Ectodermal cell (in vitro differentiated cells): ENCODE measurements around the gene CIZ1.
A peak's percentile ranks its signal among the peaks of the same experiment; 100 is the strongest.

Experiments
- H3K27ac ChIP-seq: 2 replicates; pipeline ENCODE4 v1.7.0; 2013; ENCODE audit warnings: mild to moderate bottlenecking, low read depth, low read length; ENCODE audit not compliant: insufficient read depth, poor library complexity, severe bottlenecking
- H3K27me3 ChIP-seq: 2 replicates; pipeline ENCODE4 v1.7.0; 2013; ENCODE audit warnings: mild to moderate bottlenecking, low read length; ENCODE audit not compliant: insufficient read depth, control insufficient read depth, poor library complexity, severe bottlenecking
- H3K36me3 ChIP-seq: one replicate; pipeline ENCODE4 v1.7.0; 2013; ENCODE audit warnings: low read length; ENCODE audit not compliant: control insufficient read depth, insufficient read depth
- H3K4me1 ChIP-seq: one replicate; pipeline ENCODE4 v1.7.0; 2013; ENCODE audit warnings: low read length; ENCODE audit not compliant: control insufficient read depth, insufficient read depth
- H3K4me3 ChIP-seq: 2 replicates; pipeline ENCODE4 v1.7.0; 2013; ENCODE audit warnings: low read depth, low read length, control low read depth; ENCODE audit not compliant: insufficient read depth
- H3K9me3 ChIP-seq: 2 replicates; pipeline ENCODE4 v1.7.0; 2013; ENCODE audit warnings: mild to moderate bottlenecking, low read length, moderate library complexity; ENCODE audit not compliant: control insufficient read depth
- WGBS, 2 experiments: methylation state at CpG; one replicate each; pipeline ENCODE4 v1.1.7; 2013; ENCODE audit warnings: missing lambda C conversion rate in 2 of 2; 5-methylcytosine and 5-hydroxymethylcytosine counted together

The CIZ1 gene

DNA sequence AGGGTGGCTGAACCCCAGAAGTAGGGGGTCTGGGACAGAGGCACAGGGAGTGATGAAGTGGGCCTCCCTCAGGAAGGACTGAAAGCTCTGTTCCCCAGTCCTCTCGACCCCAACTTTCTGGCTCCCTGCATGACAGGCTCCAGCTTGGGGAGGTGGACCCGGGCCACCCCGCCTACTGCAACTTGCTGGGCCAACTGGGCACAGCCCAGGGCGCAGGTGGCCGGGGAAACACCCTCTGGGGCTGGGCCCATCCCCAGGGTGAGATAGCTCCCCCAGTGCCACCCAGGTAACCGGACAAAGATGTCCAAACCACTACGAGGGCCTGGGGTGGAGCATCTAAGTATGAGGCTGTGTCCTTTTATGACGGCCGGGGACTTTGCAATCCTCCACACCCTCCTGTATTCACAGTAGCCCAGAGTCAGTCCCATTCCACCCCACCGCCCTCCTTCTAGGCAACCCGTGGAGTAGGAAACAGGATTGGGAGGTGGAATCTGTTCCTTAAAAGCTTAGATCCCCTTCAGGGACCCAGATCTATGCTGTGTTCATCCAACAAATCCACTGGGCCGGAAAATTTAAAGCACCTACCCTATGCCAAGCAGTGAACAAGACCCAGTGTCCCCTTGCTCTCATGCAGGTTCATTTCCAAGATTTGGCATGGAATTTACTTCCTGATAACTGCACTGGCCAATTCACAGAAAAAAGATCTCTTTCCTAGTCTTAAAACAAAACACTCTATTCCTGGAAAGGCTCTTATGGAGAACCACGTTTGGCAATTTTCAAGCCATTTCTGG lies 31.7 kb upstream of the CIZ1 start:
- Histone ChIP-seq H3K9me3 (no peaks in the 10 kb centered on the region), H3K27me3 (no peaks in the 10 kb centered on the region), H3K4me1 (peaks cover 5% of the 10 kb centered on the region), H3K27ac (no peak overlapping the region), H3K4me3 (no peak overlapping the region), H3K36me3 (peaks cover 10% of the 10 kb centered on the region)
- WGBS, 2 experiments, result 94 to 95% methylated on average over 13 of the region's 13 CpGs

DNA sequence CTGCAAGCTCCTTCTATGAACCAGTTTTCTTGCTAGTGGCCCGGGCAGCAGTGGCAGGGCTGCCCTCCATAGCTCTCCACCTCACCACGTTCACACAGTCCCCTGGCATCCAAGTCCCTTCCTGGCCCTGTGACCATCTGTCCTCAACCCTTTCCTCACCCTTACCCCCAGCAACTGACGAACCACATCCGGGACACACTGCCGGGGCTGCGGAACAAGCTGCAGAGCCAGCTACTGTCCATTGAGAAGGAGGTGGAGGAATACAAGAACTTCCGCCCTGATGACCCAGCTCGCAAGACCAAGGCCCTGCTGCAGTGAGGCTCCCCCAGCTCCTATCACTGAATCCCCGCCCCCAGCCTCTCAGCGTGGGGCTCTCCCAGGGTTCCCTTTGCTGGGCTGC lies 30.7 kb upstream of the CIZ1 start:
- Histone ChIP-seq H3K27ac (no peak overlapping the region), H3K36me3 (peaks cover 10% of the 10 kb centered on the region), H3K27me3 (no peaks in the 10 kb centered on the region), H3K4me3 (no peak overlapping the region), H3K4me1 (peaks cover 9% of the 10 kb centered on the region), H3K9me3 (no peaks in the 10 kb centered on the region)
- WGBS, 2 experiments, result 93 to 94% methylated on average over 10 of the region's 10 CpGs

DNA sequence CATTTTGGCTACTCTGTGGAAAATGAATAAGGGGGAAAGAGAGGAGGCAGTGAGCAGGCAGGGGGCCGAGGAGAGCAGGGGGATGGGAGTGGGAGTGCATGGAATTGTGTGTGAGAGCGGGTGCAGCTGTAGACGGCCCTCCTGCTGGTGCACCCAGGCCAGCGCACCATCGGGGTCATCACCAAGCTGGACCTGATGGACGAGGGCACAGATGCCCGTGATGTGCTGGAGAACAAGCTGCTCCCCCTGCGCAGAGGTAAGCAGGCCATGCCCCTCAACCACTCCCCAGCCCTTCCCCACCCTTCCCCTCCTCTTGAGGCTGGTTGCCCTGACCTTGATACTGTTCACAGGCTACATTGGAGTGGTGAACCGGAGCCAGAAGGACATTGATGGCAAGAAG lies 28.5 kb upstream of the CIZ1 start:
- Histone ChIP-seq H3K4me3 (no peak overlapping the region), H3K4me1 (peaks cover 9% of the 10 kb centered on the region), H3K9me3 (no peaks in the 10 kb centered on the region), H3K27ac (no peak overlapping the region), H3K36me3 (peaks cover 10% of the 10 kb centered on the region), H3K27me3 (no peaks in the 10 kb centered on the region)
- 95 to 97% methylated on average over 9 of the region's 9 CpGs for WGBS, 2 experiments

DNA sequence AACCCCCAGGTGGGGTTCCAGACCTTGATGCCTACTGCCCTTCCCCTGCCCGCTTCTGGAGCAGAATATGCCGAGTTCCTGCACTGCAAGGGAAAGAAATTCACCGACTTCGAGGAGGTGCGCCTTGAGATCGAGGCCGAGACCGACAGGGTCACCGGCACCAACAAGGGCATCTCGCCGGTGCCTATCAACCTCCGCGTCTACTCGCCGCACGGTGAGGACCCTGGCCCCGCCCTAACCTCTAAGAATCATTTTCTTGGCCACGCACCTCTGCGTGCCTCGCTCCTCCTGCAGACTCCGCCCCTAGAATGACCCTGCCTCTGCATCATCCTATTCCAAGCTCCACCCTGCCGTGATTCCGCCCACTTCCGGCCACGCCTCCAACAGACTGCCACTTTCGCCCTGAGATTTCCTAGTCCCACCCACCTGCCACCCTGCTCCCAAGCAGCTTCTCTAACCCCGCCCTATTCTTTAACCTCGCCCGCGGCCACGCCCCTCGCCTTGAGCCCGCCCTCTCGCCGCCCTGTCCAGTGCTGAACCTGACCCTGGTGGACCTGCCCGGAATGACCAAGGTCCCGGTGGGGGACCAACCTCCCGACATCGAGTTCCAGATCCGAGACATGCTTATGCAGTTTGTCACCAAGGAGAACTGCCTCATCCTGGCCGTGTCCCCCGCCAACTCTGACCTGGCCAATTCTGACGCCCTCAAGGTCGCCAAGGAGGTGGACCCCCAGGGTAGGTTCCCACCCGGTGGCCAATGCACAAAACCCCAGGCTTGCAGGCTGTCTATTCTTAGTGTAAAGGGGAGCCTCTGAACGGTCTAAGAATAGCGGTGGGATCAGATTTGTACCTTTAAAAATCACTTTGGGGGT lies 27.4 kb upstream of the CIZ1 start:
- Histone ChIP-seq H3K27ac (no peak overlapping the region), H3K9me3 (no peaks in the 10 kb centered on the region), H3K27me3 (no peaks in the 10 kb centered on the region), H3K4me3 (peak overlapping the region; percentile 25), H3K4me1 (peaks cover 9% of the 10 kb centered on the region), H3K36me3 (peaks cover 10% of the 10 kb centered on the region)
- 45 to 46% methylated on average over 47 of the region's 47 CpGs for WGBS, 2 experiments

DNA sequence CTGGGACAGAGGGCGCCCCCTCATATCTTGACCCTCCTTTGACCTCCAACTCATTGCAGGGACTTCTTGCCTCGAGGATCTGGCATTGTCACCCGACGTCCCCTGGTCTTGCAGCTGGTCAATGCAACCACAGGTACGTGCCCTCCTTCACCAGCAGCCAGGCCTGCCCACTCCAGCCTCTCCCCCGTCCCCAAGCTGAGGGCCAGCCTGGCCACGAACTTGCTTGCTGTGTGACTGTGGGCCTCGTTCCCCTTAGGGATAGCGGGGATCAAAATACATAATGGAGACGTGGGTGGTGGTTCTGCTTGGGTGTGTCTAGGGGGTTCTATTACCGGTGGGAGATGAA lies 26.8 kb upstream of the CIZ1 start:
- 83 to 89% methylated on average over 11 of the region's 11 CpGs for WGBS, 2 experiments
- peak overlapping the region; percentile 25 for H3K4me3 ChIP-seq
- H3K27me3 ChIP-seq, result no peaks in the 10 kb centered on the region

DNA sequence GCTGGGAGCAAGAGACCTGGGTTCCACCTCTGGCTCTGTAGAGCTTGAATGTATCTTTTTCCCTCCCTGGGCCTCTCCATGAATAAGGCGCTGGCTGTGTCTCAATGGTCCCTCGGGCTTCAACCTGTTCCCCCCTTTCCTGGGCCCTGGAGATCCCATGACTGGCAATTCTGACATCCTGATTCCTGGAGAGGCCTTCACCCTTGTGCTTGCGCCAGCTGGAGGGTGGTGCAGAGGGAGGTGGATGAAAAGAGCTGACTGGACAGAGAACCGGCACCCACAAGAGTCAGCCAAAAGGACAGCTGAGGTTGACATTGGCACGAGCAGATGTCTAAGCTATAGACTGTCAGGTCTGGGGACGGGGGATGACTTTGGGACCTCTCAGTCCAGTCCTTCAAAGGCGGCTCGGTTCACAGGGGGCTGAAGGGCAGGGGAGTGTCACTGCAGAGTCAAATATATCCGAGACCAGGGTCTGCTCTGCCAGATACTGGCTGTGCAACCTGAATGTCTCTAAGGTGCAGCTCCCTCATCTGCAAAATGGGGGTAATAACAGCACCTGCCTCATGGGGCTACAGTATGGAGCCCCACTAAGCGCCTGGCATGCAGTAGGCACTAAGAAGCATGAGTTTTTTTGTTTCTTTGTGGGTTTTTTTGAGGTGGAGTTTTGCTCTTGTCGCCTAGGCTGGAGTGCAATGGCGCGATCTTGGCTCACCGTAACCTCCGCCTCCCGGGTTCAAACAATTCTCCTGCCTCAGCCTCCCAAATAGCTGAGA lies 25.6 kb upstream of the CIZ1 start:
- H3K27me3 ChIP-seq, result no peaks in the 10 kb centered on the region
- no peak overlapping the region for H3K27ac ChIP-seq
- H3K9me3 ChIP-seq, result no peaks in the 10 kb centered on the region
- peaks cover 9% of the 10 kb centered on the region for H3K4me1 ChIP-seq
- peaks cover 7% of the 10 kb centered on the region for H3K36me3 ChIP-seq
- 95 to 96% methylated on average over 16 of the region's 16 CpGs for WGBS, 2 experiments
- H3K4me3 ChIP-seq, result no peak overlapping the region

More for the DNA sequence above, 26.8 kb upstream of the CIZ1 start:
- Histone ChIP-seq H3K4me1 (peaks cover 9% of the 10 kb centered on the region), H3K36me3 (peaks cover 10% of the 10 kb centered on the region), H3K9me3 (no peaks in the 10 kb centered on the region), H3K27ac (no peak overlapping the region)

DNA sequence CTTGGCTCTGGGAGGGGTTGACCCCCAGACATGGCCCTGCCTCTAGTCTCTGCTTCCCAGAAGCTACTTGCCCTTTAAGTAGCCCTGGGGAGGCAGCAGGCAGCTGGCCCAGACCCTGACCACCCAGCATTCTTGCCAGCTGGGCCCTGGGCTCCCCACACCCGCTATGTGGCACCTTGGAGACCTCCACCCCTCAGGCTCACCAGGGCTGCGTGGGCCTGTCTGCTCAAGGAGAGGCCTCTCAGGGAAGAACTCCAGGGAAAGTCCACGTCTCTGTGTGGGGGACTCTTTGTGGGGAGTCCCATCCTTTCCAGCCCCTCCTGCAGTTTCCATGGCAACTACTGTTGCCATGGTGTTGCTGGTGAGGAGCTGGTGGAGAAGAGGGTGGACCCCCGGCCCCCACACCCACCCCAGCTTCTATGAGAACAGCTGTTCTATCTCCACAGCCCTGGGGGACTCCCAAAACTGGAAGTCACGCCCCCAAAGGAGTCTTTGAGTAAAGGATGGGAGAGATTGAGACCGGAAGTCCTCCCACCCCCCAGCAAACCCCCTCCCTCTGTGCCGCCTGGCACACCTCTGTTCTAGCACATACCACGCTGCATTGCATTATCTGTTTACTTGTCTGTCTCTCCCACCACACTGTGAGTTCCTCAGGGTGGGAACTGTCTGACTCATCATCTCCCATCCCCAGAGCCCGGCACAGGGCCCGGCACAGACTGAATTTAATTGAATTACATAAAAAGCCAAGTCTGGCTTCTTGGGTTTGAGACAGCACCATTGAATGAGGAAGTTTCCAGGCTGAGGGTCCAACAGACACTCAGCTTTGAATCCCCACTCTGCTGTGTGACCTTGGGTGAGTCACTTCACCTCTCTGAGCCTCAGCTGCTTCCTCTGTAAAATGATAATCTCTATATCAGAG lies 24.4 kb upstream of the CIZ1 start:
- Histone ChIP-seq H3K27me3 (no peaks in the 10 kb centered on the region), H3K4me3 (no peak overlapping the region), H3K27ac (no peak overlapping the region), H3K36me3 (peaks cover 7% of the 10 kb centered on the region), H3K9me3 (no peaks in the 10 kb centered on the region), H3K4me1 (peaks cover 9% of the 10 kb centered on the region)
- WGBS, 2 experiments, result 91 to 94% methylated on average over 9 to 10 of the region's 10 CpGs

DNA sequence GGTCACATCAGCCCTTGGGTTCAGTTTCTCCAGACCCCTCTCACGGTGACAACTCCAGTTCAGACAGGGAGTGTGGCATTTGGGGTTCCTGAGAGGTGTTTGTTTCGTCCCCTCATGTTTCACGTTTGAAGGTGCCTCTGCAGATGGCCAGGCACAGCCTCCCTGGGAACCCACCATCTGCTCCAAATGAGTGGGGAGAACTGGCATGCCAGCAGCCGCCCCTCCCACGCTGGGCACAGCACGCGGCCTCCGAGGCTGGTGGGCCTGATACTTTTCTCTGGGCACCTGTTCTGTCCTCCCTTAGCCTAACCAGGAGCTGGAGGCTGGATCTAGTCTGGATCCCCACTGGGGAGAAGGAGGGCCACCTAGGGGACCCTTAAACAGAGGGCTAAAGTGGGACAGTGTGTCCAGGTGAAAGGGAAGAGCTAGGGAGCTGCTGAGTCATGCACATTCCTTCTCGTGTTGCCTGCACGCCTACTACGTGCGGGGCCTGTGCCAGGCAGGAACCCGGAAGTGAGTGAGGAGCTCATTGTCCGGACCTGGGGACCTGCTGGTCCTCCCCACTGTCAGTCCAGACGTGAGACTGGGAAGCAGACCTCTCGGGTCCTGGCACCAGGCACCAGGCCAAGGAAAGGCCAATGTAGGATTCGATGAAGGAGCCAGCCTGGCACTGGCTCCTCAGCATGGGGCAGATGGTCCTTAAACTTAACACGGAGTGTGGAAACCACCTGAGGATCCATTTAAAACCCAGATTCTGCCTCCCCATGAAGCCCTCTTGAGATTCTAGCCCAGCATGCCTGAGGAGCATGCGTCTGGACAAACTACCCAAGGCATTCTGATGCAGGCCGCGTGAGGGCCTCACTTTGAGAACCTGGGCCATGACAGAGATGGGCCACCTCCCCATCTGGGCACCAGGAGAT lies 23.5 kb upstream of the CIZ1 start:
- 91 to 94% methylated on average over 21 of the region's 21 CpGs for WGBS, 2 experiments
- H3K4me3 ChIP-seq, result no peak overlapping the region
- H3K36me3 ChIP-seq, result peaks cover 5% of the 10 kb centered on the region
- no peaks in the 10 kb centered on the region for H3K27me3 ChIP-seq
- peaks cover 9% of the 10 kb centered on the region for H3K4me1 ChIP-seq
- H3K9me3 ChIP-seq, result no peaks in the 10 kb centered on the region
- no peak overlapping the region for H3K27ac ChIP-seq
